Hematopoietic multipotent progenitor cell treated with erythropoietin and hydrocortisone succinate and interleukin-3 and kit ligand, for 8 days (in vitro differentiated cells): ENCODE results near the gene HLCS.
"Not testable (repeated sequence)": the region's sequence is repeated elsewhere in the genome, so short reads cannot be mapped to it uniquely, and the experiment has no call there.

ENCODE experiments used
- DNase-seq: peaks from one replicate; pipeline ENCODE4 v3.0.0-alpha.2; 2015

Gene HLCS

DNA sequence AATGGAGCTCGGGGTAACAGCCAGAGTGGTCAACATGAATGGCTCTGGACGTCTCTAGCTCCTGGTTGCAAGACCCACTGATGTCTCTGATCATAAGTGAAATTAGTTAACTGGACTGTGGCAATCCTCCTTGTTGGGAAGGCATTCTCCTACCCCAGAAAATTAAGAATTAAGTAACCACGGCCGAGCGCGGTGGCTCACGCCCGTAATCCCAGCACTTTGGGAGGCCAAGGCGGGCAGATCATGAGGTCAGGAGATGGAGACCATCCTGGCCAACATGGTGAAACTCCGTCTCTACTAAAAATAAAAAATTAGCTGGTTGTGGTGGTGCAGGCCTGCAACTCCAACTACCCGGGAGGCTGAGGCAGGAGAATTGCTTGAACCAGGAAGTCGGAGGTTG, 14.1 kb downstream of the HLCS start:
- not testable (repeated sequence) for DNase-seq

DNA sequence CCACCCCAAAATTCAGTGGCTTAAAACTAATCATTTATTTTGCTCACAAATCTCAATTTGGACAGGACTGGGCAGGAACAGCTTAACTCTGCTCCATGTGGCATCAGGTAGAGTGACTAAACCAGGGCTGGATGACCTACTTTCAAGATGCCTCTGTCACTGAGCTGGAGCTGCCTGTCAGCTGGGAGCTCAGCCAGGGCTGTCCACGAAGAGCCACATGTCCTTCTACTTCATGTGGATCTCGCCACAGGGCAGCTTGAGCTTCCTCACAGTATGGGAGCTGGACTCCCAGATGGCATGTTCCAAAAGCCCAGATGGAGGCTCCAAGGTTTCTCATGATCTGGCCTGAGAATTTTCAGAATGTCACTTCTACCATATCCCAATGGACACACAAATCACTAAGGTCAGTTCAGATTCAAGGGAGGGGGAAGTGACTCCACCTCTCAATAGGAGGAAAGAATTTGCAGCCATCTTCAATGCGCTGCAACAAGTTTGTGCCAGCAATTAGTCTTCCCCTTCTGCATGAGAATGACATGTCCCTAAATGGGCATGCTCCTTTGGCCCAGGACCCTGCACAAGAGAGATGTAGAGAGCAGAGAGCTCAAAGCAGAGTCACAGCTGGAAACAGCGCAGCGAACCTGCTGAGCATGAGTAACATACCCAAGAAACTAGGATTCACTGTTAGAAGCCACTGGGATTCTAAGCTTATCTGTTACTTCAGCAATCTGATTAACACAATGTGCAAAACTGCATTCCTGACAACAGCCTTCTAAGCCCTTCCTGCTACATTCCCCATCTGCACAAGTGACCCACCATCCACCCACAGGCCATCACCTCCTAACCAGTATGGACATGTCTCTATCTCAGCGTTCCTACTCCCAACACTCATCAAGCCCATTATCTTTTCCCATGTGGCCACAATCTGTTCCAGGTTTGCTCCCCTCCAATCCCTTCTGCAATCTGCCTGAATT, 17.0 kb downstream of the HLCS start:
- DNase-seq, result no peak

DNA sequence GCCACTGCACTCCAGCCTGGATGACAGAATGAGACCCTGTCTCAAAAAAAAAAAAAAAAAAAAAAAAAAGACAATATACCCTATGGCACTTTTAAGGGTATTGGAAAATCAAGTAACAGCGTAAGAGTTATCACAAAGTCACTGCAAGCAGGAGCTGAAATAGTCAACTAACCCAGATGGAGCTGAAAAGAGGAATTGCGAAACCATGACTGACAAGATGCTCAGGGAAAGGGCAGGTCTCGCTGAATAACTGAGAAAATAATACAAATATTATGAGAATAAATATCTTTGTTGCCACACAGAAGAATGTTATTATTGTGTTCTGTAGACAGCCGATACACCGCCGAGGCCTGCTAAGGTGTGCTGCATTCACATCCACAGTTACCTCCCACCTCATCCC, 17.8 kb downstream of the HLCS start:
- no peak for DNase-seq

DNA sequence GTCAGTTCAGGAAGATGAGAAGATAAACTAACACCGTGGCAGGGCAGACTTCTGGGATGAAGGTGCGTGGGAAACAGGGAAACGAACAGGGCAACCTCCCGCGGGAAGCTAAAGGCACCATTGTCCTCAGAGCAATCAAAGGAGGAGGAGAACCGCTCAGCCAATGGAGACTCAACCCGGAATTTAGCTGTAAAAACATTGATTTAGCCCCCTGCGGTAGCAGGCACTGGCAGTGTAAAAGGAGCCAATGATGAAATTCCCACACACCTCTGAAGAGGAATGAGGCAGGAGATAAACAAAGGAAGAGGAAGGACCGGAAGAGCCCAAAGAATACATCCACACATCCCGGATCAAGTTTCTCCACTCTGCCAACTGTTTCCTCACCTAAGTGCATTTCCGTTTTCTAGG, 19.5 kb downstream of the HLCS start:
- DNase-seq, result no peak

DNA sequence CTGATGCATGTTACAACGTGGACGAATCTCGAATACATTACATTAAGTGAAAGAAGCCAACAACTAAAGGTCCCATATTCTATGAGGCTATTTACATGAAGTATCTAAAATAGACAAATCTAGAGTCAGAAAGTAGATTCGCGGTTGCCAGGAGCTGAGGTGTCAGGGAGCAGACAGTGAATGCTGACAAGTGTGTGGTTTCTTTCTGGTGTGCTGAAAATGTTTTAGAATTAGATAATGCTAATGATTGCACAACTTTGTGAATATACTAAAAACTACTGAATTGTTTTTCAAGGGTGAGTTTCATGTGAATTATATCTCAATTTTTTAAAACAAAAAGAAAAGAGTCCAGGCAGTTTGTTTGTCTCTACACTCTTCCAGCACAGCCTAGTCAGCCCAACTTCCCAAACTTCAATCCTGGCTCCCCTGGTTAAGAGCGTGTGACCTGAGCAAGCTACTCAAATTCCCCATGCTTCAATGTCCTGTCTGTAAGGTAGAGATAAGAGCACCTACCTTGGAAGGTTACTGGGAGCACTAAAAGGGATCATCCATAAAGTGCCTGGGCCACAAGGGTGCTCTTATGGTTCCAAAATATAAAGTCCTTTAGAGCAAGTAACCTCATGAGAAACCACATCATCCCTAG, 20.9 kb downstream of the HLCS start:
- DNase-seq, result no peak

DNA sequence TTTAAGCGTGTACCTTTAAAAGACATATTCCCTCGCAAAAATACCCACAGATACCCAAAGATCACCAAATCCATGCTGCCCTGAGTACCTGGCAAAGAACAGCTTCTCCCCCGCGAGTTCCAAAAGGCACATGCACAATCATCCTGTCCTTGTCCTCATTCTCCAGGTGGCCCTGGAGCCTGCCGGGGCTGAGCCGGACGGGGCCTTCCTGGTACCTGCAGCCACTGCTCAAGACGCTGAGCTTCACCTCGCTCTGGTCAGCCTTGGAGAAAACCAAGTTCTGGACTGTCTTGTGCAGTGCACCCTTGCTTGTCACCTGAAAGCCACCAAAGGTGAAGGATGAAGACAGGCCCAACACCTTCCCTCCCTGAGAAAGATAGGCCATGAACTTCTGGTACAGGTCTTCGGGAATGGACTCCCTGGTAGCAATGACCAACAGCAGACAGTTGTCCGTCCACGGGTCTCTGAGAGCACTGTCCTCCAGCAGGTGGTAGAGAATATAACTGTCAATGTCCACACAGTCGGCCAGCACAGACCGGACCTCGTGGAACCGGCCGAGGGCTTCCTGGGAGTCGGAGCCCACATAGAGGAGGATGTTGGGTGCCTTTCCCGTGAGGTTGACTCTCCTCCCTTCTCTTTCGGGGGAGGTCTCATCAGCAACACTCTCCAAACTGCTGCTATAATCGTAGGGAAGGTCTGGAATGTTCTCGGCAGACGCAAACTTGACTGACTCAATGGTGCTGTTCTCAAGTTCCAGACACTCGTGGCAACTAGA, 29.9 kb downstream of the HLCS start:
- DNase-seq, result no peak

DNA sequence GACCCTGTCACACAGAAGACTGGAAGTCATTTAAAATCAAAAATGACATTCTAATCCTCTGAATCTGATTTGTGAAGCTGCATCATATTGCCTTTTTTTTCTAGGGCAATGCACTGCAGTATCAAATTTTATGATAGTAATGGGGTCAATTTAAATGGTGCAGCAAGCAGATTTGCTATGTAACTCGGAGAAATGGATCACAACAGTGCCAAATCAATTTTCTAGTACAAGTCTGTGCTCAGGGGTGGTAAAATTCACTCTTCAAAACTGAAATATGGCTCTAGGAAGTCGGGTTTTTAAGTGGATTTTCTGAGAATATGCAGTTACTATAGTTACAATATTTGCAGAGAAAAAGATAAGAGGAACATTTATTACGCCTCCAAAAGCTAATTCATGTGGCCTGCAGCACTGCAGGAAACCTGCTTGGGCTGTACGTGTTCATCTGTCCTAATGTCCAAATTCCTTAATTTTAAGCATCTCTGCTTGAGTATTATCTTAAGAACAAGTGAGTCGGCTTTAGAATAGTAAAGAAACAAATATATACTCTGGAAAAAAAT, 31.5 kb downstream of the HLCS start:
- DNase-seq, result no peak

DNA sequence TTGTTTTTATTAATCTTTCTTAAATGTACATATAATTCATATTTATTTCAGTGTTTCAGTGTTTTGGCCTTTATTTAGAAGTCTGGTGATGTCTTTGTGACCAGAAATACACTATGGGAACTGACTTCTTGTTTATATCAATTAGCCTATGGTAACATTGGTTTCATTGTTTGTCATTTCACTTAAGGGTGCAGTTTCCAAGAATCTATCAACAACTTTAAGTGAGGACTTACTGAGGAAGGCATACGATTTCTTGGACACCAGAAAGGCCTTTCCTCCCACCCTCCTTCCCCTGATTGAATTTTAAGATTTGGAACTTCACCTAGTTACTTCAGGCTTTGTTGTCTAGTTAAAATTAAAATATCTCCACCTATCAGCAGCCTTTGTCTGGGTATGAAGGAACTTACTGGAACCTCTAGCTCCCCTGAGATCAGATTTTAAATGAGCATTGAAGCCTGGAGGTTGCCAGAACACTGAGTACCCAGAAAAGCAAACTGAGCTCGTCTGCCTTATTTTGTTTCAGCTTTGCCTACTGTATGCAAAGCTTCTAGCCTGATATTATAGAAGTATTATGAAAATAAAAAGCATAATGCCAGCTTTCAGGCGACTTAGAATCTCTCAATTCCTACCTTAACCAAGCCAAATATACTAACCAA, 34.2 kb downstream of the HLCS start:
- no peak for DNase-seq

DNA sequence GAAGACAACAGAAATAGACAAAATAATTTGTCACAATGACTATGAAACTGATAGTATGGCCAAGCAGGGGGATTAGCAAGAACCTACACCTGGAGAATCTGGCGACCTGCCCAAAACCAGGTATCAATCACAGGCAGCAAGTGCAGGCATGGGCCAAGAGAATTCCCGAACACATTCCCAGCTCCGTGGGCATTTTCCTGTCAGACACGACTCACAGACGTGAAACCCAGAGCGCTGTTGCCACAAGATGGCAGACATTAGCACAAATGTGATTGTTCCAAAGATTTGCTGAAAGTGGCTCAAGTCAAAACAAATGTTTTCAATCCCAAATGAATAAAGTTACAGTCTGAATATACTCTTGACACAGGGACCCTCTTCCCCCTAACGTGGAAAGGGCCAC, 36.8 kb downstream of the HLCS start:
- no peak for DNase-seq

DNA sequence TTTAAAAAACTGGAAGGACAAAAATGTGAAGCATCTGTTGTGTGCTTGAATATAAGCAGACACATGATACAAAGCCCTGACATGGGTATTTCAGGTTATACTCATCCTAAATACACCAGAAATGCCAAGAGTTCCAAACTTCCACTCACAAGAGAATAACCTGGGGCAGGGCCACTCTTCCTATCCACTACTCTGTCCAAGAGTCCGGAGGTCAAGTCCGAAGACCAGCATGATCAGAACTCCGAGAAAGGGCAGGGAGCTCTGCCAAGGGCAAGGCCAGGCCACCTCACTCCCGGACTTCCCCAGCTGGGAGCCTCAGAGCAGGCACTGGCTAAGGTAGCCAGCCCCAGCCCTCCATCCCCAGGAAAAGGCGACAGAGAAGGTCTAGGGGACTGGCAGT, 37.5 kb downstream of the HLCS start:
- no peak for DNase-seq

DNA sequence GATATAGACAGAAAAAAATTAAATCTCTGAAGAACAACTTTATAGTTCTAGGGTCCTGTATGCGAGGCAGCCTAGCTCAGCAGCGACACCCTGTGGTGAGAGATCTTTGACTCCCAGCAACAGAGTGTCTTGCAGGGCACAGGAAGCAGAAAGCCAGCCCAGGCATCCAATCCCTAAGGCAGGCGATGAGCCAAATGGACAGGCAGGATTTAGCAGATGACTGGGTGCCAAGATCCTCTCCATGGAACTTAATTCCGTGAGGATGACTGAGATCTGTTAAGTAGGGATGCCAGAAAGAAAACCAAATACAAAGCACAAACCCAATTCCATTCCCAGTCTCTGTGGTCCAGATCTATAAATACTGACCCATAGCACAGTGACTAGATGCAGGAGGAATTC, 38.8 kb downstream of the HLCS start:
- DNase-seq, result peak; percentile 71

DNA sequence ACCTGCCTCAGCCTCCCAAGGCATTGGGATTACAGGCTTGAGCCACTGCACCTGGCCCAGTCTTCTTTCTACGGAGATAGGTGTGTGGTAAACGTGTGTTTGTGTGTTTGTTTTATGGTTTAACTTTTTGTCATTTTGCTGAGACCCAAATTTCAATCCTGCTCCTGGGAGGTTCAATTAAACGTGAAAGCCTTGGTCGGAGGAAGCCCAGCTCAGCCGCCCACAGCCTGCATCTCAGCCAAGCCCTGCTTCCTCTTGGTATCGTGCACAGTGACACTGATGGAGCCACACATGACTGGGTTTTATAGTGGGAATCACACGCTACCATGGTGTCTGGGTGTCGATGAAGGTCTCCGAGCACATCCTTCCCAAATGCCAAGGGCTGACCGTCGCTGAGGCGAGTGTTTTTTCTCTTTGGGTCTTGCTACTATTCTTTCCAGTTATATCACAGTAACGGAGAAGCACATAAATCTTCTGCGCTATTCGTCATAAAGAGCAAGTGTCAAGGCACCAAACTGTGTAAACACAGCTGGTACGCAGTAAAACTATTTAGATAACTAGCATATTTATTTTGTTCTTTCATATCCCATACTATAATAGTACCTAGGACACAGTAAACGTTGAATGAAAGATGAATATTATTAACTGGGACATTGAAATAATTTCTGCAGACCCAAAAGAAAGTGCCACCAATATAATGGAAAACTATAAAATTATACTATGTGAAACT, 39.3 kb downstream of the HLCS start:
- DNase-seq, result no peak

DNA sequence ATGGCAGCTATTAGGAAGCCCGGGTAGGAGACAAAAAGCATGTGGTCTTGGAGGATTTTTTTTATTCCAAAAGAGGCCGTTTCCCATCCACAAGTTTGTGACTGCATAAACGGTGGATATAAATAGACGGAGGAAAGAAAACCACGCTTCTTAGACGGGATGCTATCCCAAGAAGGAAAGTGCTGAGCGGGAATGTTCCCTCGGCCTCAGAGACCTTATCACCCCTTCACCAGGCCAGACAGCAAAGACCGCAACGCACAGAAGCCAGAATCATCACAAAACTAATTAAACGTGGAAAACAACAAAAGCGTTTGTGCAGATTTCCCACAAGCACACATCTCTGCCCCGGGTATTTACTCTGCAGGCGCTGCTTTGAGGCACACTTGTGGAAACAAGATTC, 43.2 kb downstream of the HLCS start:
- no peak for DNase-seq

DNA sequence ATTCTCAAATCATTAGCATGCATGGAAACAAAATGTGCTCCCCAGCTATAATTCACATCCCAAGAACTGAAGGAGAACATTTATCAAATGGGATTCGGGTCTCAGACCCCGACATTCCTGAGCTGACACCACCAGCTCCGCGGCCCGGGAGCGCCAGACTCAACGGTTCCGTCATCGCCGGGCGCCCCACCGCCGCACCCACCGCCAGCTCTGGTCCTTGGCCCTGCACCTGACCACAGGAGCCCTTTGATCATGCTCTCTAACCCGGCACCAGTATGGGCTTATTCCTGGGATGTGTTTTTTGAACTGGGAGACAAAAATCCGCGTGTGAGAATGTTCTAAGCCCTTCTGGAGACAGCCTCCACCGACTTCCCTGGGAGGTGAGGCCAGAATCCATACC, 43.6 kb downstream of the HLCS start:
- DNase-seq, result no peak

DNA sequence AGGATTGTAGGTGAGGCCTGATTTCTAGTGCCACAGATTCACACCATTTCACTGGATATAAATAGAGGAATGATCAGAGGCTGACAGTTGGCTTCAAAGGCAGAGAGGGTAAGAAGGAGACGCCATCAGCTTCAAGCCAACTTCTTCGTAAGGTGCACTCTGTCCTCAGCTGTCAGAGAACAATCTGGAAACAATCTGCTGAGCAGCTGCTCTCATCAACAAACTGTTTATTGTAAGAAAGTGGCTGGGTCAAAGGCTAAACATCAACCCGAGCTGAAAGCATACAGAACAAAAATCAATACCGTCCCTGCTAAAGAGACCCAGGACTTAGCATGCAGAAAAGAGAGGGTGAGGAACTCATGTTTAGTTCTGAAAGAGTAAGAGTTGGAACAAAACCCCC, 48.2 kb downstream of the HLCS start:
- no peak for DNase-seq

DNA sequence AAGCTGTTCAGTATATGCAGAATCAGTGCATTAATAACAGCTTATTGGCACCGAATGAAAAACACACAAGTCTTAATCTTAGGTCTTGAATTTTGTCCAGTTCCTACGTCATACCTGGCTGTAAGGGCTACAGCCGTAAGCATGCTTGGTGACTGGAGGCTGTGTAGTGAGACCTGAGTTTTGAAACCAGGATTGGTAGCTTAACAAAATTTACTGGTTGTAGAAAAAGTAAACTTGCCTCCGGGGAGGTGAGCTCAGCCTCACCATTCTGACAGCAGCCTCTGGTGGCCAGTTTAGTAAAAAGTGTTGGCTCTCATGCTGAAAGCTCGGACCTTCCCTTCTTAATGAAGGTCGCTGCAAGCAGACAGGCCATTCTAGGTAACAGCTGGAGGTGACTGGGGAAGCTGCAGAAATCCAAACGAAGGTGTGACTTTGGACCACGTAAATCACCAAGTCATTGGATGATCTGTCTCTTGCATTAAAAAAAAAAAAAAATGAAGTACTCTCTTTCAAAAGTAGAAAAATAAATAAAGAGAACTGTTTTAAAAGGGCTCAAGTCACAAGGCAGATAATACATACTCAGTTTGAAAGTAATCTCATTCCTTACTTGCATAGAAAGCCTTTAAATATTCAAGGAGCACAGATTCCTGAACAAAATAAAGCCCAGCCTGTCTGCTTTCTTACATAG, 48.9 kb downstream of the HLCS start:
- DNase-seq, result no peak

DNA sequence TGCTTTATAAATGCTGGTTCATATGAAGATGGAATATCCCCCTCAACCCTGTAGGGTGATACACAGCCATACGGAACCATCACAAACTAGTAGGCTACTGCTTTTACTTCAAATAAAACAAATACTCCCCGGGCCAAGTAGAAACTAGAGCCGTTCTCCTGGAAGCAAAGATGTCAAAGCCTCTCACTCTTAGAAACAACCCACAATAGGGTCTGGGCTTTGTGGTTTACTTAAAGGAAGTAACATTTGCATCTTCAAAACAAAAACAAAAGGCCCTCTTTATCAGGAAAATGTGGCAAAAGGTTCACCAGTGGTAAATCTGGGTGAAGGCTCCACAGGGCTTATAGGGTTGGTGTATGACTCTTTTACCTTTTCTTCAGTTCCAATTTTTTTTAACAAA, 49.8 kb downstream of the HLCS start:
- DNase-seq, result no peak

DNA sequence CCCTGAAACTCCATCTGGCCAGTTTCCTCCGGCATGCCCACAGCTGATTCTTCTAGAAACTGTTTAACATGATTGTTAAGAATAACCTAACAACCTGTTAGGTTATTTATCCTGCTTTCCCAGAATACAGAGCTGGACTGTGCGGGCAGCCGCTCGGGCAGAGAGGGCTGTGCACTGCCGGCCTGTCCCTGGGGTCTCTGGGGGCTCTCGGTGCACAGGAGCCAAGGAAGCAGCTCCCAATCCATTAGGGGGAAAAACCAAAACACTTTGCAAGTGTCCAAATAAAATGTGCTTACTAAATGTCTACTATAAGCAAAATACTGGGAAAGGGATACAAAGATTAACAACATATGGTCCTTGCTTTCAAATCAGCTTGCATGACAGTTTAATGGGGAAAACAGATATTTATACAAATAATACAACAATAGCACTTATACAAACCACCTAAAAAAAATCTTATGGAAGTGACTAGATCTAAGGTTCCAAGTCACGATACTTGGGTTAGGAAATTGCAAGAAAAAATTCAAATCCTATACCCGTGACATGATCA, 50.7 kb downstream of the HLCS start:
- no peak for DNase-seq

DNA sequence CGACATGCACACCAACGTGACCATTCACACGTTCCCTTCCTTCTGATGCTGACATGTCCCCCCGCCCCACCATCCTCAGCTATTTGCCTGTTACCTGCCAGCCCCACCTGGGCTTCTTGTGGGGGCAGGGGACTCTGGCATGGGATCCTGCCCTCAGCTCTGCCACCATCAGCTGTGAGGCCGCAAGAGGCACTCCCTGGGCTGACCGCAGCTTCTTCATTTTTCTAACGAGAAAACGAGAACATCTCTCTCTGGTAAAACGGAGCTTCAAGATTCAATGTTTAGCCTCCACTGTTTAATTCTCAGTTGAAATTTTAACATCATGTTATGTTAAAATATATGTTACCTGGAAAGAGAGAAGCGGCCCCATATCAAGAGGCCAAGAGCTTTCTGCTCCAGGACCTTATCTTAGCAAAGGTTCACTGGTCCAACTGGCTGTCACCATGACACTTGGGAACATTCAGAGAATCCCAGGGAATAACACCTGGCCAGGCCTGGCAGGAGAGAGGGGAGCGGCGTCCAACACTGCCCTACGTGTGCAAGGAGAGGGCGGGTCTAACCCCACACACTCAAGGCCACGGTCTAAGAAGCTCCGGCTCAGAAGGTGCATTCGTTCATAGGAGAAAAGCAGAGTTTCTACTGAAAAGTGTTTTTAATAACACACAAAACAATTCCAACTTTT, 51.3 kb downstream of the HLCS start:
- no peak for DNase-seq

DNA sequence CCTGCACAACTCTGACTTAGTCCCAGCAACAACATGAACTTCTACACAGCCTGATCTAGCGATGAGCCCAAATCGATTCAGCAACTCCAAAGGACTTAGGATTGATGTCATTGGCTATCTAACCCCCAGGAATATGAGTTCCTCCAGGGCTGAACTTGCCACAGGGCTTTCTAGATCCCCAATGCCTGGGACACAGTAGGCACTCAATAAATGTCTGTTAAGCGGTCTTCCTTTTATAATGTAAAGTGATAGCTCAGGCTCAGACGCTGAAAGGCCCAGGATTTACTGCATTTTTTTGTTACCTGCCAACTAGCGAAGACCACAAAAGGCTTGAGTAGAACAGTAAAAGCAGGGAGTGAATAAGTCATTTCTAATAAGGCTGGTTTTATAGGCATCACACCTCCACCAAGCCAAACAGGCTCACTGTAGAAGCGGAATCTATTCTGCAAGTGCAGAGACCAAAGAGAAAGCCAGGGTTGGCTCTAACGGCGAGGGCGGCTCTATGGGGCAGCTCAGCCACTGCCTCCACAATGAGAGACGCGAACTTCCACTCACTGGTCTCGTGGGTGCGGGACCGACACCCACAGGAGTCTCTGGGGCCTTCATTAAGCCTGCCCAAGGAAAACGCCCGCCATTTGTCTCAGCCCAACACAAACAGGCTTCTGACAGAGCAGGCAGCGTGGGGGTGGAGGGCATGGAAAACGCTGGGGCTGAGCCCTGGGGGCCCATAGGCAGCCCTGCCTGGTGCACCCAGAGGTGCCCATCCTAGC, 52.0 kb downstream of the HLCS start:
- DNase-seq, result no peak
